GM20000 (cell line): ENCODE measurements around the gene F2RL3.

Source experiments
- DNase-seq: peaks from one replicate; pipeline ENCODE4 v3.0.0; 2012; ENCODE audit warnings: low spot score
- CTCF ChIP-seq: IDR thresholded peaks from 2 replicates; pipeline ENCODE4 v1.5.1; 2012; ENCODE audit warnings: mild to moderate bottlenecking, control low read depth; ENCODE audit errors: extremely low read depth, missing control alignments

F2RL3 gene

GRCh38 chr19:16883522-16883921 lies 5.3 kb upstream of the F2RL3 start:
- no peak for TF ChIP-seq CTCF
- DNase-seq = no peak

GRCh38 chr19:16885166-16885565 lies 3.6 kb upstream of the F2RL3 start:
- DNase-seq = no peak
- TF ChIP-seq CTCF = no peak

GRCh38 chr19:16886305-16886880 lies 2.4 kb upstream of the F2RL3 start:
- no peak for DNase-seq

GRCh38 chr19:16887353-16888265 lies 1.2 kb upstream of the F2RL3 start:
- no peak for TF ChIP-seq CTCF
- DNase-seq = no peak

More at GRCh38 chr19:16886305-16886880, 2.4 kb upstream of the F2RL3 start:
- no peak for TF ChIP-seq CTCF

GRCh38 chr19:16889366-16889882 lies 625 bp downstream of the F2RL3 start:
- no peak for TF ChIP-seq CTCF
- no peak for DNase-seq

- no peak for DNase-seq
- TF ChIP-seq CTCF = no peak
Observed at GRCh38 chr19:16889883-16890460, 1.2 kb downstream of the F2RL3 start.
